OCI-LY3 (cell line): ENCODE results near the gene FBXO45.
"Not testable (repeated sequence)": the region's sequence is repeated elsewhere in the genome, so short reads cannot be mapped to it uniquely, and the experiment has no call there.

Experiments
- CTCF ChIP-seq: fragments of 200-600, 300-600 bp; sonication (generic); IDR thresholded peaks from 2 replicates; pipeline ENCODE4 v1.5.1; 2014; ENCODE audit warnings: antibody characterized with exemption, low read length, low read depth
- EZH2phosphoT487 ChIP-seq: fragments of 200-600 bp; shearing (Covaris generic); IDR thresholded peaks from 2 replicates; pipeline ENCODE4 v1.6.1; 2018; ENCODE audit warnings: antibody characterized with exemption, mixed run types, low read depth

- not testable (repeated sequence) for TF ChIP-seq CTCF, EZH2phosphoT487
Observed at GRCh38 chr3:196570332-196570731, 1.9 kb downstream of the FBXO45 start.
